Measurements from ENCODE around the gene TNFRSF1A.
"Not testable (repeated sequence)": the region's sequence is repeated elsewhere in the genome, so short reads cannot be mapped to it uniquely, and the experiment has no call there.

TNFRSF1A gene

DNA sequence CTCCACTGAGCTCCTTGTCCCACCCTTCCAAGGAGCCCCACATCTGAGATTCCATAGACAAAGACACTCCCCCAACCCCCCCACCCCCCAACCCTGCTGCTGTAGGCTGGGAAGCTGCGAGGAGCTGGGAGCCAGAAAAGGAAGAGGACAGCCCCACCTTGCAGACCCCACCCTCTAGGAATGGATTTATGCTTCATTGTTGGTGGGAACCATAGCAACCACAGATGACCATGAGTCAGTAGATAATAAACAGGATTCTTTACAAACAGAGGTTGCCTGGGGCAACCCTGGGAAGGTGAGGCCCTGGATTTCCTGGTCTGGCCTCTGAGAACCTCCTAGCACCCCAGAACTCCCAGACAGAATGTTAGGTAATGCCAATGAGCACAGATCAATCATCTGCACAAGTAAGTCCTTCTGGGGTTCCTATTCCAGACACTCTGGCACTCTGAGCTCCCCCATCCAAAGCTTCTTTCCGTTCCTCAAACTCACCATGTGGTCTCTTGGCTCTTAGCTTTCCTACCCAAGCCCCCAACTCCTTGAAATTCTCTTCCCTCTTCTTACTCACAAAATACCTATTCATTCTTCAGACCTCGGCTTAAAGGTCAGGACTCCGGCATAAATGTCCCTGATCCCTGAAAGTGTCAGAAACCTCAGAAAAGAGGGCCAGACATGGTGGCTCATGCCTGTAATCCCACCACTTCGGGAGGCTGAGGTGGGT lies 46.6 kb downstream of the TNFRSF1A start:
- ChIA-PET POLR2A (interaction anchor here (0.5 to 1.3 kb wide), 2 partner anchors 13 to 450 kb away, joined by 3 to 4 read pairs; no protein-coding TSS in a partner anchor), CTCF (interaction anchor here (1.0 to 1.7 kb wide), 2 partner anchors 11 to 41 kb away, joined by 3 to 7 read pairs; no protein-coding TSS in a partner anchor)
- no peak for DNase-seq (ENCODE audit: extremely low spot score)
- TF ChIP-seq FOXA1 (IDR thresholded peaks at IDR 0.05) (no peak), L3MBTL2 (conservative IDR thresholded peaks at IDR 0.05) (no peak), ZNF384 (IDR thresholded peaks at IDR 0.05) (no peak), HDGF (IDR thresholded peaks at IDR 0.05; ENCODE audit: borderline replicate concordance) (no peak), ARNT (IDR thresholded peaks at IDR 0.05) (no peak), SUZ12 (IDR thresholded peaks at IDR 0.05) (no peak), ELF4 (IDR thresholded peaks at IDR 0.05) (no peak), TARDBP (IDR thresholded peaks at IDR 0.05) (no peak), FOXM1 (IDR thresholded peaks at IDR 0.05; ENCODE audit: borderline replicate concordance) (no peak), CTBP1 (IDR thresholded peaks at IDR 0.05; ENCODE audit: borderline replicate concordance) (no peak), FOXK2 (IDR thresholded peaks at IDR 0.05) (no peak), BHLHE40 (IDR thresholded peaks at IDR 0.05; ENCODE audit: borderline replicate concordance) (no peak), SP1 (IDR thresholded peaks at IDR 0.05) (no peak), LEF1 (IDR thresholded peaks at IDR 0.05; ENCODE audit: borderline replicate concordance) (no peak), NFRKB (IDR thresholded peaks at IDR 0.05) (no peak)
- TF ChIP-seq, protein P1, sequence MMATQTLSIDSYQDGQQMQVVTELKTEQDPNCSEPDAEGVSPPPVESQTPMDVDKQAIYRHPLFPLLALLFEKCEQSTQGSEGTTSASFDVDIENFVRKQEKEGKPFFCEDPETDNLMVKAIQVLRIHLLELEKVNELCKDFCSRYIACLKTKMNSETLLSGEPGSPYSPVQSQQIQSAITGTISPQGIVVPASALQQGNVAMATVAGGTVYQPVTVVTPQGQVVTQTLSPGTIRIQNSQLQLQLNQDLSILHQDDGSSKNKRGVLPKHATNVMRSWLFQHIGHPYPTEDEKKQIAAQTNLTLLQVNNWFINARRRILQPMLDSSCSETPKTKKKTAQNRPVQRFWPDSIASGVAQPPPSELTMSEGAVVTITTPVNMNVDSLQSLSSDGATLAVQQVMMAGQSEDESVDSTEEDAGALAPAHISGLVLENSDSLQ (IDR thresholded peaks at IDR 0.05) = no peak

DNA sequence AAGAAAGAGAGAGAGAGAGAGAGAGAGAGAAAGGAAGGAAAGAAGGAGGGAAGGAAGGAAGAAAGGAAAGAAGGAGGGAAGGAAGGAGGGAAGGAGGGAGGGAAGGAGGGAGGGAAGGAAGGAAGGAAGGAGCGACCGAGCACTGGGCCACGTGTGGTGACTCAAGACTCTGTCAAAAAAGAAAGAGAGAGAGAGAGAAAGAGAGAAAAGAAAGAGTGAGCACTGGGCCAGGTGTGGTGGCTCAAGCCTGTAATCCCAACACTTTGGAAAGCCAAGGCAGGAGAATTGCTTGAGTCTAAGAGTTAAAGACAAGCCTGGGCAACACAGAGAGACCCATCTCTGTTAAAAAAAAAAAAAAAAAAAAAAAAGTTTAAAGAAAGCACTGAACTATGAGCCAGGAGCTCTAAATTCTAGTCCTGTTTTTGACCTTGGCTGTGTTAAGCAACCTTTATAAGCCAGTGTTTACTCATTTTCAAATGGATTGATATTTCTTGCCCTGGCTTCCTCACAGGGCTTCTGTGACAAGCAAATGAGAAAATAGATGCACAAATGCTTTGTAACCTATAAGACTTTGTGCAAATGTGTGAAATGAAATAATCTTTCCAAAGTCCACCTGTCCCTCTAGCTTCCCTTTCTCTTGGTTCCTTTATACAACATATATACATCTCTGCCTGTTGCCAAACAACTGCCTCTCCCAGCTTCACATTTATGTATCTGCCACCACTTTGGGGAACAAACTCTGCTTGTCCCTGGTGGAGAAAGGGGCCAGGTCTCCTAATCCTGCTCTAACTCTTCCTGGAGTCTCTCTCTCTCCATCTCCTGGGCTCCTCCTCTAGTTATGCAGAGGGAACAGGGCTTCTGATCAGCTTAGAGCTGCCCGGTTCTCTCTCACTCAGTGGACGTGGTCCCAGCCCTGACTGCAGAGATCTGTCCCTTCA lies 47.5 kb downstream of the TNFRSF1A start:
- DNase-seq (ENCODE audit: extremely low spot score) = no peak
- ChIA-PET POLR2A (interaction anchor here (0.8 to 1.3 kb wide), 2 partner anchors 14 to 47 kb away, joined by 3 read pairs; partner anchors contain the start of gene TNFRSF1A), CTCF (interaction anchor here (0.6 to 1.7 kb wide), 3 partner anchors 10 to 42 kb away, joined by 3 to 7 read pairs (median 5); no protein-coding TSS in a partner anchor)
- TF ChIP-seq ZNF384 (IDR thresholded peaks at IDR 0.05) (no peak), ELF4 (IDR thresholded peaks at IDR 0.05) (no peak), TARDBP (IDR thresholded peaks at IDR 0.05) (no peak), BHLHE40 (IDR thresholded peaks at IDR 0.05; ENCODE audit: borderline replicate concordance) (no peak), SUZ12 (IDR thresholded peaks at IDR 0.05) (no peak), LEF1 (IDR thresholded peaks at IDR 0.05; ENCODE audit: borderline replicate concordance) (no peak), SP1 (IDR thresholded peaks at IDR 0.05) (no peak), NFRKB (IDR thresholded peaks at IDR 0.05) (no peak), FOXA1 (IDR thresholded peaks at IDR 0.05) (no peak)
- TF ChIP-seq, protein P1 (IDR thresholded peaks at IDR 0.05) = no peak

DNA sequence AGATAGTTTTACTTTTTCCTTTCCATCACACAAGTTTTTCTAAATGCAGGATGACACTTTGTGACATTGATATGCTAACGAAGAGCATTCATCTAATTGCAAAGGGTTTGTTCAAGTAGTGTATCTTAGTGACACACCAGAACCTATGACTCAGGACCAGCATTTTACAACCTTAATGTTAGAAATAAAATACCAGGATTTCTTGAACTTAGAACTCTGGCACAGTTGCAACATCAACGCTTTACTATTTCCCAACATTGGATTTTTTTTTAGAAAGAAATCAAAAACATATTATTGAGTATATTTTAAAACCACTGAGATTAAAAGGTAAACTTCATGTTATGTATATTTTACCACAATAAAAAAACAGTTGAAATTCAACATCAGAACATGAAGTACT lies 49.3 kb downstream of the TNFRSF1A start:
- DNase-seq (ENCODE audit: extremely low spot score) = no peak
- POLR2A ChIA-PET = no interaction called here

DNA sequence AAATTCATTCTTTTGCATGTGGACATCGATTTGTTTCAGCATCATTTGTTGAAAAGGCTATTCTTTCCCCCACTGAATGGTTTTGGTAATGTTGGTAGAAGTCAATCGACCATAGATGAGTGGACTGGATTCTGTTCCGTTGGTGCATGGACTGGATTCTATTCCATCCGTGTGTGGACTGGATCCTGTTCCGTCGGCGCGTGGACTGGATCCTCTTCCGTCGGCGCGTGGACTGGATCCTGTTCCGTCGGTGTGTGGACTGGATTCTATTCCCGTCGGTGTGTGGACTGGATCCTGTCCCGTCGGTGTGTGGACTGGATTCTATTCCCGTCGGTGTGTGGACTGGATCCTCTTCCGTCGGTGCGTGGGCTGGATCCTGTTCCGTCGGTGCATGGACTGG lies 52.0 kb downstream of the TNFRSF1A start:
- POLR2A ChIA-PET; CTCF ChIA-PET; DNase-seq (ENCODE audit: extremely low spot score): not testable (repeated sequence)

More for the DNA sequence above, 49.3 kb downstream of the TNFRSF1A start:
- CTCF ChIA-PET = no interaction called here
- no peak for TF ChIP-seq SP1 (IDR thresholded peaks at IDR 0.05)
- TF ChIP-seq FOXK2 (IDR thresholded peaks at IDR 0.05) = no peak
- no peak for TF ChIP-seq BHLHE40 (IDR thresholded peaks at IDR 0.05; ENCODE audit: borderline replicate concordance)
- no peak for TF ChIP-seq LEF1 (IDR thresholded peaks at IDR 0.05; ENCODE audit: borderline replicate concordance)
- TF ChIP-seq NFRKB (IDR thresholded peaks at IDR 0.05) = no peak
- no peak for TF ChIP-seq CTBP1 (IDR thresholded peaks at IDR 0.05; ENCODE audit: borderline replicate concordance)
- TF ChIP-seq L3MBTL2 (conservative IDR thresholded peaks at IDR 0.05) = no peak
- TF ChIP-seq FOXA1 (IDR thresholded peaks at IDR 0.05) = no peak
- TF ChIP-seq ZNF384 (IDR thresholded peaks at IDR 0.05) = no peak
- TF ChIP-seq HDGF (IDR thresholded peaks at IDR 0.05; ENCODE audit: borderline replicate concordance) = no peak

DNA sequence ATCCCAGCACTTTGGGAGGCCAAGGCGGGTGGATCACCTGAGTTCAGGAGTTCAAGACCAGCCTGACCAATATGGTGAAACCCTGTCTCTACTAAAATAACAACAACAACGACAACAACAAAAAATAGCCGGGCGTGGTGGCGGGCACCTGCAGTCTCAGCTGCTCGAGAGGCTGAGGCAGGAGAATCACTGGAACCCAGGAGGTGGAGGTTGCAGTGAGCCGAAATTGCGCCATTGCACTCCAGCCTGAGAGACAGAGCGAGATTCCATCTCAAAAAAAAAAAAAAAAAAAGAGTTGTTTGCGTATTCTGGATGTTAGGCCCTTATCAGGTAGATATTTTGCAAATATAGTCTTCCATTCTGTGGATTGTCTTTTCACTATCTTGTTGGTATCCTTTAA lies 52.8 kb downstream of the TNFRSF1A start:
- DNase-seq (ENCODE audit: extremely low spot score); POLR2A ChIA-PET; CTCF ChIA-PET: not testable (repeated sequence)

DNA sequence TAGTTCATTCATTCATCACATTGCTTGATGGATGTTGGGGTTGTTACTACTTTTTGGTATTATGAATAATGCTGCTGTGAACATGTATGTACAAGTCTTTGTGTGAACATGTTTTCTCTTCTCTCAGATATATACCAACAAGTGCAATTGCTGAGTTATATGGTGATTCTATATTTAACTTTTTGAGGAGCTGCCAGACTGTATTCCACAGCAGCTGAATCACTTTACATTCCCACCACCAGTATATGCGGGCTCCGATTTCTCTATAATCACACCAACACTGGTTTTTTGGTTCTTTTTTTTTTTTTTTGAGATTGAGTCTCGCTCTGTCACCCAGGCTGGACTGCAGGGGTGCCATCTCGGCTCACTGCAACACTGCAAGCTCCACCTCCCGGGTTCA lies 53.6 kb downstream of the TNFRSF1A start:
- POLR2A ChIA-PET = no interaction called here
- TF ChIP-seq HDGF (IDR thresholded peaks at IDR 0.05; ENCODE audit: borderline replicate concordance) (no peak), TARDBP (IDR thresholded peaks at IDR 0.05) (no peak), SP1 (IDR thresholded peaks at IDR 0.05) (no peak), CTBP1 (IDR thresholded peaks at IDR 0.05; ENCODE audit: borderline replicate concordance) (no peak), ZNF384 (IDR thresholded peaks at IDR 0.05) (no peak), FOXA1 (IDR thresholded peaks at IDR 0.05) (no peak), FOXM1 (IDR thresholded peaks at IDR 0.05; ENCODE audit: borderline replicate concordance) (no peak), BHLHE40 (IDR thresholded peaks at IDR 0.05; ENCODE audit: borderline replicate concordance) (no peak), L3MBTL2 (conservative IDR thresholded peaks at IDR 0.05) (no peak), SUZ12 (IDR thresholded peaks at IDR 0.05) (no peak), NFRKB (IDR thresholded peaks at IDR 0.05) (no peak), FOXK2 (IDR thresholded peaks at IDR 0.05) (no peak)
- CTCF ChIA-PET = interaction anchor here (0.8 to 1.4 kb wide), 2 partner anchors 223 to 250 kb away, joined by 3 read pairs; no protein-coding TSS in a partner anchor
- DNase-seq (ENCODE audit: extremely low spot score) = no peak
